Liver (tissue), 9 donors: ENCODE results near the gene PSAT1. TPM values are rescaled to one million over a fixed set of nuclear protein-coding genes. Genes with fewer than 3 reads are reported as not detected.

Source experiments
- DNase-seq: peaks from one replicate; pipeline ENCODE4 v3.0.0-alpha.2; 2017; ENCODE audit warnings: low spot score
- H3K27ac ChIP-seq, 2 donors: one replicate each; pipeline ENCODE4 v1.7.0; 2013; ENCODE audit warnings: inconsistent platforms in 2 of 2, low read length in 2 of 2, control low read depth in 1 of 2, low read depth in 1 of 2, mild to moderate bottlenecking in 1 of 2
- H3K27me3 ChIP-seq, 4 donors: one replicate each; pipeline versions ENCODE4 v1.6.1 to v1.7.0; 2013; ENCODE audit warnings: low read length in 3 of 4, inconsistent platforms in 1 of 4, mild to moderate bottlenecking in 1 of 4, moderate library complexity in 1 of 4; ENCODE audit not compliant: control insufficient read depth in 4 of 4, insufficient read depth in 4 of 4
- H3K36me3 ChIP-seq, 4 donors: one replicate each; pipeline versions ENCODE4 v1.6.1 to v1.7.0; 2013; ENCODE audit warnings: low read length in 3 of 4, mild to moderate bottlenecking in 3 of 4, low read depth in 1 of 4, moderate library complexity in 1 of 4; ENCODE audit not compliant: control insufficient read depth in 4 of 4, insufficient read depth in 3 of 4
- H3K4me1 ChIP-seq, 4 donors: one replicate each; pipeline versions ENCODE4 v1.6.1 to v1.7.0; 2013; ENCODE audit warnings: low read length in 3 of 4, mild to moderate bottlenecking in 3 of 4, moderate library complexity in 1 of 4; ENCODE audit not compliant: control insufficient read depth in 4 of 4, insufficient read depth in 4 of 4
- H3K4me3 ChIP-seq, 3 donors: one replicate each; pipeline versions ENCODE4 v1.6.1 to v1.7.0; 2013; ENCODE audit warnings: low read length in 3 of 3, control low read depth in 1 of 3, low read depth in 1 of 3, mild to moderate bottlenecking in 1 of 3
- H3K9ac ChIP-seq, 2 donors: one replicate each; pipeline ENCODE4 v1.7.0; 2013; ENCODE audit warnings: low read length in 2 of 2, mild to moderate bottlenecking in 2 of 2, moderate library complexity in 2 of 2, control low read depth in 1 of 2, low read depth in 1 of 2
- H3K9me3 ChIP-seq, 4 donors: one replicate each; pipeline versions ENCODE4 v1.6.1 to v1.7.0; 2013; ENCODE audit warnings: low read length in 3 of 4; ENCODE audit not compliant: control insufficient read depth in 4 of 4
- ATF3 ChIP-seq: IDR thresholded peaks from 2 replicates; pipeline ENCODE4 v1.6.1; 2016; ENCODE audit warnings: antibody characterized with exemption
- CTCF ChIP-seq: fragments of 150-350 bp; IDR thresholded peaks from 2 replicates; pipeline ENCODE4 v1.5.1; 2017; ENCODE audit warnings: improper control_type of control experiment, low read depth, low read length; ENCODE audit not compliant: missing input control
- EGR1 ChIP-seq, 2 donors: IDR thresholded peaks; 2 replicates each; pipeline ENCODE4 v1.6.1; 2016 to 2018; ENCODE audit warnings: antibody characterized with exemption in 2 of 2, low read depth in 2 of 2
- FOXA1 ChIP-seq: IDR thresholded peaks from 2 replicates; pipeline ENCODE4 v1.6.1; 2016; ENCODE audit warnings: antibody characterized with exemption
- FOXA2 ChIP-seq: IDR thresholded peaks from 2 replicates; pipeline ENCODE4 v1.6.1; 2016; ENCODE audit warnings: antibody characterized with exemption
- HNF4A ChIP-seq, 2 donors: conservative IDR thresholded peaks; 2 replicates each; pipeline ENCODE4 v1.6.1; 2016; ENCODE audit warnings: antibody characterized with exemption in 2 of 2, mild to moderate bottlenecking in 2 of 2
- HNF4G ChIP-seq: IDR thresholded peaks from 2 replicates; pipeline ENCODE4 v1.6.1; 2016; ENCODE audit warnings: antibody characterized with exemption
- NR2F2 ChIP-seq: IDR thresholded peaks from 2 replicates; pipeline ENCODE4 v1.6.1; 2016; ENCODE audit warnings: antibody characterized with exemption
- RAD21 ChIP-seq, 2 donors: IDR thresholded peaks; 2 replicates each; pipeline ENCODE4 v1.6.1; 2016; ENCODE audit warnings: antibody characterized with exemption in 2 of 2, mild to moderate bottlenecking in 2 of 2
- REST ChIP-seq: IDR thresholded peaks from 2 replicates; pipeline ENCODE4 v1.6.1; 2016; ENCODE audit warnings: antibody characterized with exemption, mild to moderate bottlenecking
- RXRA ChIP-seq, 2 donors: IDR thresholded peaks; 2 replicates each; pipeline ENCODE4 v1.6.1; 2017 to 2018; ENCODE audit warnings: antibody characterized with exemption in 2 of 2, mild to moderate bottlenecking in 1 of 2
- SP1 ChIP-seq: IDR thresholded peaks from 2 replicates; pipeline ENCODE4 v1.6.1; 2018; ENCODE audit warnings: antibody characterized with exemption, mild to moderate bottlenecking
- TAF1 ChIP-seq: conservative IDR thresholded peaks from 2 replicates; pipeline ENCODE4 v1.6.1; 2016; ENCODE audit warnings: antibody characterized with exemption, mild to moderate bottlenecking
- YY1 ChIP-seq: IDR thresholded peaks from 2 replicates; pipeline ENCODE4 v1.6.1; 2016; ENCODE audit warnings: antibody characterized with exemption, mild to moderate bottlenecking
- ZBTB33 ChIP-seq: IDR thresholded peaks from 2 replicates; pipeline ENCODE4 v1.6.1; 2016; ENCODE audit warnings: antibody characterized with exemption
- WGBS: extraction: QIAGEN DNeasy Blood & Tissue Kit; methylation state at CpG from one replicate; pipeline ENCODE4 v1.1.7; 2013; 5-methylcytosine and 5-hydroxymethylcytosine counted together
- polyA plus RNA-seq, 2 donors: library from polyadenylated mRNA; stranded (reverse) in 1 of 2; unstranded in 1 of 2; fragments of 200-250 nt in 1 of 2; fragments of >200 nt in 1 of 2; fragmentation: Nextera tagmentation in 1 of 2; extraction: Ambion mirVana in 1 of 2; gene quantifications; one replicate each; pipeline versions ENCODE4 v1.2.1 to v1.2.3, GENCODE V29; 2013 to 2015
- total RNA-seq, 2 donors: library from RNA; depleted of rRNA; stranded (reverse); fragments of >200 nt; gene quantifications; one replicate each; pipeline ENCODE4 v1.2.3, GENCODE V29; 2014
- donor health status: healthy.
- donor health status: healthy.
- donor health status: healthy.
- donor health status: healthy.
- donor health status: healthy.

PSAT1 gene
- total and polyA plus RNA-seq, 4 donors: 28.0 to 156 (median 66.8) TPM

- Histone ChIP-seq H3K36me3 (no peaks in the 10 kb centered on the region), H3K9ac (no peak overlapping the region), H3K27me3 (no peaks in the 10 kb centered on the region), H3K27ac (no peak overlapping the region), H3K4me3 (no peak overlapping the region), H3K9me3 (no peaks in the 10 kb centered on the region), H3K4me1 (peaks cover 4 to 48% (median 26%) of the 10 kb centered on the region in 4 donors)
- 73% methylated on average over 9 of the region's 9 CpGs for WGBS
- no peak for TF ChIP-seq FOXA1
- peak; percentile 12 for TF ChIP-seq SP1
- TF ChIP-seq NR2F2: no peak
- TF ChIP-seq HNF4A (conservative IDR thresholded peaks at IDR 0.05): peak; percentile 55 to 74
- DNase-seq: no peak
Measured at GRCh38 chr9:78292716-78293497, 4.0 kb upstream of the PSAT1 start.

GRCh38 chr9:78294290-78295176 lies 2.4 kb upstream of the PSAT1 start:
- 83% methylated on average over 5 of the region's 5 CpGs for WGBS
- no peak overlapping the region for H3K9ac ChIP-seq
- H3K27me3 ChIP-seq: no peaks in the 10 kb centered on the region
- no peaks in the 10 kb centered on the region for H3K36me3 ChIP-seq
- no peak overlapping the region for H3K4me3 ChIP-seq
- no peak for DNase-seq
- no peak for TF ChIP-seq ATF3
- TF ChIP-seq YY1: no peak
- TF ChIP-seq FOXA2: no peak
- no peak for TF ChIP-seq ZBTB33
- TF ChIP-seq SP1: no peak
- TF ChIP-seq RAD21 (IDR thresholded peaks at IDR 0.05): no peak
- no peaks in the 10 kb centered on the region for H3K9me3 ChIP-seq
- no peak overlapping the region for H3K27ac ChIP-seq
- peaks cover 4 to 56% (median 30%) of the 10 kb centered on the region in 4 donors for H3K4me1 ChIP-seq

- H3K4me1 ChIP-seq: peaks cover 4 to 62% (median 32%) of the 10 kb centered on the region in 4 donors
- 84% methylated on average over 3 of the region's 3 CpGs for WGBS
- no peaks in the 10 kb centered on the region for H3K9me3 ChIP-seq
- no peaks in the 10 kb centered on the region for H3K27me3 ChIP-seq
- H3K36me3 ChIP-seq: no peaks in the 10 kb centered on the region
- DNase-seq: no peak
- no peak overlapping the region for H3K9ac ChIP-seq
- H3K4me3 ChIP-seq: no peak overlapping the region
- no peak overlapping the region for H3K27ac ChIP-seq
- no peak for TF ChIP-seq CTCF
- TF ChIP-seq ZBTB33: no peak
- no peak for TF ChIP-seq TAF1
- TF ChIP-seq ATF3: no peak
- no peak for TF ChIP-seq FOXA2
- TF ChIP-seq SP1: no peak
- no peak for TF ChIP-seq HNF4G
- TF ChIP-seq FOXA1: no peak
- TF ChIP-seq NR2F2: no peak
- TF ChIP-seq RAD21 (IDR thresholded peaks at IDR 0.05): no peak
- no peak for TF ChIP-seq REST
- TF ChIP-seq RXRA (IDR thresholded peaks at IDR 0.05): no peak
- TF ChIP-seq EGR1 (IDR thresholded peaks at IDR 0.05; ENCODE audit: low read depth in 2 of 2): no peak
Measured at GRCh38 chr9:78295177-78295575, 1.7 kb upstream of the PSAT1 start.
